Measurements from ENCODE around the gene KNCN.

GRCh38 chr1:46562498-46562897 is 11.1 kb upstream of the KNCN start:
- no peak for TF ChIP-seq ELF4 (IDR thresholded peaks at IDR 0.05)
- no peak for TF ChIP-seq SUZ12 (IDR thresholded peaks at IDR 0.05)
- TF ChIP-seq PKNOX1 (IDR thresholded peaks at IDR 0.05), result no peak
- no peak for TF ChIP-seq FOXM1 (IDR thresholded peaks at IDR 0.05; ENCODE audit: borderline replicate concordance)
- no peak for TF ChIP-seq L3MBTL2 (conservative IDR thresholded peaks at IDR 0.05)
- TF ChIP-seq HDGF (IDR thresholded peaks at IDR 0.05; ENCODE audit: borderline replicate concordance), result no peak
- no peak for TF ChIP-seq SP1 (IDR thresholded peaks at IDR 0.05)
- TF ChIP-seq FOXA1 (IDR thresholded peaks at IDR 0.05), result no peak
- TF ChIP-seq ZNF384 (IDR thresholded peaks at IDR 0.05), result no peak
- TF ChIP-seq NFRKB (IDR thresholded peaks at IDR 0.05), result no peak
- no peak for TF ChIP-seq LEF1 (IDR thresholded peaks at IDR 0.05; ENCODE audit: borderline replicate concordance)

Measured in HEK293T (cell line).